M059J (cell line): ENCODE data around the gene NUP214. TPM values are rescaled to one million over a fixed set of nuclear protein-coding genes. Genes with fewer than 3 reads are reported as not detected.
"Not testable (repeated sequence)": the region's sequence is repeated elsewhere in the genome, so short reads cannot be mapped to it uniquely, and the experiment has no call there.

Experiments
- DNase-seq: peaks from one replicate; pipeline ENCODE4 v3.0.0-alpha.2; 2012; ENCODE audit warnings: low read depth
- total RNA-seq: library from RNA; depleted of rRNA; stranded (reverse); fragments of >200 nt; shearing (Covaris generic); gene quantifications from 2 replicates; pipeline ENCODE4 v1.2.3, GENCODE V29; 2014

Gene NUP214
- total RNA-seq, 1 experiment from 2014 or later: 22.7 TPM

GRCh38 chr9:131096269-131097125 is 28.9 kb upstream of the NUP214 start, which contains the start of gene AIF1L:
TSS of gene AIF1L (plus strand) at chr9:131096531. CDS start at chr9:131096630, 99 bp downstream.
- peak; percentile 20 for DNase-seq

GRCh38 chr9:131097126-131097947 is 28.0 kb upstream of the NUP214 start:
- DNase-seq: no peak

GRCh38 chr9:131097948-131098278 is 27.5 kb upstream of the NUP214 start:
- no peak for DNase-seq

- DNase-seq: no peak
These were observed 26.8 kb upstream of the NUP214 start for GRCh38 chr9:131098391-131099101.

- DNase-seq: no peak
These were observed 26.2 kb upstream of the NUP214 start for GRCh38 chr9:131099102-131099606.

GRCh38 chr9:131099845-131100244 is 25.5 kb upstream of the NUP214 start:
- DNase-seq: not testable (repeated sequence)

GRCh38 chr9:131100445-131100844 is 24.9 kb upstream of the NUP214 start:
- DNase-seq: peak; percentile 24

GRCh38 chr9:131101207-131101964 is 24.0 kb upstream of the NUP214 start:
- DNase-seq: no peak

- no peak for DNase-seq
These were observed 22.4 kb upstream of the NUP214 start for GRCh38 chr9:131103024-131103423.

- DNase-seq: no peak
These were observed 21.9 kb upstream of the NUP214 start for GRCh38 chr9:131103535-131103934.

- DNase-seq: no peak
These were observed 21.2 kb upstream of the NUP214 start for GRCh38 chr9:131104016-131104740.

GRCh38 chr9:131105952-131106351 is 19.4 kb upstream of the NUP214 start:
- no peak for DNase-seq

- no peak for DNase-seq
These were observed 17.6 kb upstream of the NUP214 start for GRCh38 chr9:131107760-131108159.

GRCh38 chr9:131111186-131111853 is 14.1 kb upstream of the NUP214 start:
- DNase-seq: peak; percentile 62

GRCh38 chr9:131111854-131112311 is 13.5 kb upstream of the NUP214 start:
- DNase-seq: no peak

- no peak for DNase-seq
These were observed 12.8 kb upstream of the NUP214 start for GRCh38 chr9:131112374-131113154.

GRCh38 chr9:131113655-131114054 is 11.7 kb upstream of the NUP214 start:
- DNase-seq: no peak

- no peak for DNase-seq
These were observed 11.3 kb upstream of the NUP214 start for GRCh38 chr9:131114084-131114535.

GRCh38 chr9:131115360-131115742 is 10.0 kb upstream of the NUP214 start:
- DNase-seq: not testable (repeated sequence)
